PC-3 (cell line): Measurements from ENCODE around the gene PDE9A. TPM values are rescaled to one million over a fixed set of nuclear protein-coding genes. Genes with fewer than 3 reads are reported as not detected.

Experiments
- ATAC-seq: fragments of 200-7000 bp; cut with Tn5 transposase; 2 replicates; pipeline ENCODE4 v1.9.1; 2020; ENCODE audit warnings: mild to moderate bottlenecking, moderate library complexity
- BruUV-seq: library from RNA; stranded (reverse); fragments of 400-500 nt; replicated peaks from 2 replicates; lab custom pipeline; 2021; lab: Mats Ljungman, UMichigan
- CTCF ChIA-PET: fragments of 300-600 bp; sonication (Branson Sonifier 250); formaldehyde crosslinking; loops from one replicate; lab custom pipeline; 2022; ENCODE audit warnings: antibody characterized with exemption; lab: Charles Lee
- POLR2A ChIA-PET: fragments of 300-600 bp; sonication (Branson Sonifier 250); formaldehyde crosslinking; loops from one replicate; lab custom pipeline; 2022; ENCODE audit warnings: antibody characterized with exemption; ENCODE audit not compliant: unreplicated experiment; lab: Charles Lee
- DNase-seq: peaks from one replicate; pipeline ENCODE4 v3.0.0-alpha.2; 2015
- H2AFZ ChIP-seq: fragments of 300-600 bp; sonication (generic); 2 replicates; pipeline ENCODE4 v1.6.0; 2016; ENCODE audit warnings: antibody characterized with exemption, low read length
- H3F3A ChIP-seq: fragments of 300-600 bp; sonication (generic); one replicate; pipeline ENCODE4 v1.6.0; 2017; ENCODE audit warnings: antibody characterized with exemption, low read length, control low read depth, mild to moderate bottlenecking; ENCODE audit not compliant: unreplicated experiment
- H3K27ac ChIP-seq: fragments of 300-600 bp; sonication (generic); 2 replicates; pipeline ENCODE4 v1.5.1; 2016; ENCODE audit warnings: mild to moderate bottlenecking, low read length
- H3K27me3 ChIP-seq: fragments of 300-600 bp; sonication (generic); 2 replicates; pipeline ENCODE4 v1.6.1; 2016; ENCODE audit warnings: low read length, mixed read lengths
- H3K36me3 ChIP-seq: fragments of 300-600 bp; sonication (generic); 2 replicates; pipeline ENCODE4 v1.6.1; 2016; ENCODE audit warnings: low read depth, mixed run types, low read length, mixed read lengths
- H3K4me1 ChIP-seq: fragments of 300-600 bp; sonication (generic); 2 replicates; pipeline ENCODE4 v1.5.1; 2016; ENCODE audit warnings: low read length; ENCODE audit not compliant: insufficient read depth
- H3K4me2 ChIP-seq: fragments of 300-600 bp; sonication (generic); 2 replicates; pipeline ENCODE4 v1.6.0; 2016; ENCODE audit warnings: low read length
- H3K4me3 ChIP-seq: fragments of 300-600 bp; sonication (generic); 2 replicates; pipeline ENCODE4 v1.5.1; 2016; ENCODE audit warnings: mild to moderate bottlenecking, low read length, mixed read lengths
- H3K79me2 ChIP-seq: fragments of 300-600 bp; sonication (generic); 2 replicates; pipeline ENCODE4 v1.6.1; 2017; ENCODE audit warnings: low read length, mixed read lengths
- H3K9ac ChIP-seq: fragments of 300-600 bp; sonication (generic); 2 replicates; pipeline ENCODE4 v1.6.0; 2016; ENCODE audit warnings: mild to moderate bottlenecking, low read length
- H3K9me2 ChIP-seq: fragments of 300-600 bp; sonication (generic); replicated peaks from 2 replicates; pipeline ENCODE4 v1.6.1; 2016; ENCODE audit warnings: mixed run types, low read length, mixed read lengths
- H3K9me3 ChIP-seq: fragments of 300-600 bp; sonication (generic); 2 replicates; pipeline ENCODE4 v1.6.1; 2016; ENCODE audit warnings: low read length, mixed read lengths
- H4K20me1 ChIP-seq: fragments of 300-600 bp; sonication (generic); 2 replicates; pipeline ENCODE4 v1.6.1; 2016; ENCODE audit warnings: low read length, mixed read lengths
- CTCF ChIP-seq: fragments of 300-600 bp; sonication (generic); conservative IDR thresholded peaks from 2 replicates; pipeline ENCODE4 v1.5.1; 2017; ENCODE audit warnings: antibody characterized with exemption, low read depth, mild to moderate bottlenecking, low read length
- EZH2 ChIP-seq: fragments of 300-600 bp; sonication (generic); IDR thresholded peaks from one replicate; pipeline ENCODE4 v1.6.1; 2017; ENCODE audit warnings: antibody characterized with exemption, mild to moderate bottlenecking, low read length; ENCODE audit not compliant: unreplicated experiment
- EZH2phosphoT487 ChIP-seq: fragments of 300-600 bp; sonication (generic); IDR thresholded peaks from 2 replicates; pipeline ENCODE4 v1.6.1; 2018; ENCODE audit warnings: mild to moderate bottlenecking, antibody characterized with exemption, low read length, borderline replicate concordance
- intact Hi-C: fragments of 100-400 bp; cut with micrococcal nuclease; formaldehyde crosslinking; loops from 2 replicates; pipeline ENCODE4 v1.9.0; 2023
- total RNA-seq: library from RNA; depleted of rRNA; stranded (reverse); fragments of >200 nt; gene quantifications from 2 replicates; pipeline ENCODE4 v1.2.3, GENCODE V29; 2014

Gene PDE9A
- total RNA-seq, 1 experiment from 2014 or later = 0.33 TPM

GRCh38 chr21:42781971-42782722 lies 128.7 kb downstream of the PDE9A start:
- H3K4me1 ChIP-seq = no peaks in the 10 kb centered on the region
- H3K9me3 ChIP-seq = no peaks in the 10 kb centered on the region
- intact Hi-C loops = no loop called here
- ChIA-PET POLR2A (no interaction called here), CTCF (no interaction called here)
- no TSS peak for BruUV-seq
- 0 out of 2 replicates have a peak, but pooled peaks have one; percentile 12 for ATAC-seq
- no peaks in the 10 kb centered on the region for H3K9me2 ChIP-seq
- no peak for DNase-seq
- no peak overlapping the region for H3K9ac ChIP-seq
- H3F3A ChIP-seq = no peaks in the 10 kb centered on the region
- H3K79me2 ChIP-seq = no peaks in the 10 kb centered on the region
- no peaks in the 10 kb centered on the region for H4K20me1 ChIP-seq
- no peaks in the 10 kb centered on the region for H3K36me3 ChIP-seq
- no peak overlapping the region for H3K4me2 ChIP-seq
- TF ChIP-seq CTCF = no peak
- no peak for TF ChIP-seq EZH2phosphoT487
- TF ChIP-seq EZH2 = no peak
- peaks cover 59% of the 10 kb centered on the region for H3K27me3 ChIP-seq
- no peak overlapping the region for H3K27ac ChIP-seq
- H2AFZ ChIP-seq = no peak overlapping the region
- no peak overlapping the region for H3K4me3 ChIP-seq

- TF ChIP-seq EZH2phosphoT487 (no peak), EZH2 (no peak), CTCF (no peak)
- H3K4me1 ChIP-seq = no peaks in the 10 kb centered on the region
- H4K20me1 ChIP-seq = no peaks in the 10 kb centered on the region
- no peak overlapping the region for H3K4me2 ChIP-seq
- H3K27ac ChIP-seq = no peak overlapping the region
- no peak overlapping the region for H3K4me3 ChIP-seq
- H3K9ac ChIP-seq = no peak overlapping the region
- no peaks in the 10 kb centered on the region for H3K36me3 ChIP-seq
- DNase-seq = no peak
- intact Hi-C loops = no loop called here
- ChIA-PET POLR2A (no interaction called here), CTCF (no interaction called here)
- no peaks in the 10 kb centered on the region for H3K79me2 ChIP-seq
- no TSS peak for BruUV-seq
- peaks cover 53% of the 10 kb centered on the region for H3K27me3 ChIP-seq
- no peak overlapping the region for H2AFZ ChIP-seq
- ATAC-seq = no peak
- H3K9me3 ChIP-seq = no peaks in the 10 kb centered on the region
- H3F3A ChIP-seq = no peaks in the 10 kb centered on the region
- H3K9me2 ChIP-seq = no peaks in the 10 kb centered on the region
Measured at GRCh38 chr21:42782723-42783242, 129.4 kb downstream of the PDE9A start.

GRCh38 chr21:42784276-42784675 lies 130.9 kb downstream of the PDE9A start:
- Histone ChIP-seq H3K27me3 (peaks cover 47% of the 10 kb centered on the region), H3K27ac (no peak overlapping the region), H3K9me3 (no peaks in the 10 kb centered on the region), H3K36me3 (no peaks in the 10 kb centered on the region), H3K79me2 (no peaks in the 10 kb centered on the region), H4K20me1 (no peaks in the 10 kb centered on the region), H3K9ac (no peak overlapping the region), H2AFZ (no peak overlapping the region), H3K4me2 (no peak overlapping the region), H3K4me3 (no peak overlapping the region), H3K9me2 (no peaks in the 10 kb centered on the region), H3F3A (no peaks in the 10 kb centered on the region), H3K4me1 (no peaks in the 10 kb centered on the region)
- BruUV-seq = no TSS peak
- DNase-seq (no peak), ATAC-seq (no peak)
- TF ChIP-seq EZH2 (no peak), EZH2phosphoT487 (no peak), CTCF (no peak)
- CTCF ChIA-PET = no interaction called here
- POLR2A ChIA-PET = no interaction called here
- intact Hi-C loops = no loop called here
